ENCODE measurements around the gene FADS2.

FADS2 gene

GRCh38 chr11:61795876-61796526 is 32.1 kb upstream of the FADS2 start:
- Histone ChIP-seq H3K27me3 (ENCODE audit: low read depth, low read length) (no peaks in the 10 kb centered on the region), H3K4me3 (ENCODE audit: low read length) (no peak overlapping the region), H2AFZ (ENCODE audit: low read depth, low read length) (no peak overlapping the region), H4K20me1 (ENCODE audit: insufficient read depth, low read length) (peaks cover 14% of the 10 kb centered on the region; the same call in 1 of the 2 replicates), H3K9ac (ENCODE audit: low read length) (no peak overlapping the region), H3K4me1 (ENCODE audit: low read length) (peaks cover 41% of the 10 kb centered on the region), H3K27ac (ENCODE audit: low read length) (no peak overlapping the region), H3K79me2 (ENCODE audit: low read length) (peaks cover 99% of the 10 kb centered on the region), H3K4me2 (ENCODE audit: low read length) (no peak overlapping the region), H3K9me3 (ENCODE audit: insufficient read depth, low read length) (no peaks in the 10 kb centered on the region), H3K36me3 (replicated peaks; ENCODE audit: low read depth, low read length) (peaks cover 50% of the 10 kb centered on the region)
- no peak for TF ChIP-seq EZH2phosphoT487 (IDR thresholded peaks at IDR 0.05; ENCODE audit: low read depth)
- TF ChIP-seq, protein P1, sequence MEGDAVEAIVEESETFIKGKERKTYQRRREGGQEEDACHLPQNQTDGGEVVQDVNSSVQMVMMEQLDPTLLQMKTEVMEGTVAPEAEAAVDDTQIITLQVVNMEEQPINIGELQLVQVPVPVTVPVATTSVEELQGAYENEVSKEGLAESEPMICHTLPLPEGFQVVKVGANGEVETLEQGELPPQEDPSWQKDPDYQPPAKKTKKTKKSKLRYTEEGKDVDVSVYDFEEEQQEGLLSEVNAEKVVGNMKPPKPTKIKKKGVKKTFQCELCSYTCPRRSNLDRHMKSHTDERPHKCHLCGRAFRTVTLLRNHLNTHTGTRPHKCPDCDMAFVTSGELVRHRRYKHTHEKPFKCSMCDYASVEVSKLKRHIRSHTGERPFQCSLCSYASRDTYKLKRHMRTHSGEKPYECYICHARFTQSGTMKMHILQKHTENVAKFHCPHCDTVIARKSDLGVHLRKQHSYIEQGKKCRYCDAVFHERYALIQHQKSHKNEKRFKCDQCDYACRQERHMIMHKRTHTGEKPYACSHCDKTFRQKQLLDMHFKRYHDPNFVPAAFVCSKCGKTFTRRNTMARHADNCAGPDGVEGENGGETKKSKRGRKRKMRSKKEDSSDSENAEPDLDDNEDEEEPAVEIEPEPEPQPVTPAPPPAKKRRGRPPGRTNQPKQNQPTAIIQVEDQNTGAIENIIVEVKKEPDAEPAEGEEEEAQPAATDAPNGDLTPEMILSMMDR (IDR thresholded peaks at IDR 0.05; ENCODE audit: low read depth, low read length) = no peak

- Histone ChIP-seq H3K4me2 (ENCODE audit: low read length) (no peak overlapping the region), H3K36me3 (replicated peaks; ENCODE audit: low read depth, low read length) (peaks cover 62% of the 10 kb centered on the region), H2AFZ (ENCODE audit: low read depth, low read length) (no peak overlapping the region), H3K9ac (ENCODE audit: low read length) (no peak overlapping the region), H3K27me3 (ENCODE audit: low read depth, low read length) (no peaks in the 10 kb centered on the region), H4K20me1 (ENCODE audit: insufficient read depth, low read length) (peaks cover 14% of the 10 kb centered on the region; the same call in 1 of the 2 replicates), H3K4me1 (ENCODE audit: low read length) (peaks cover 35% of the 10 kb centered on the region), H3K4me3 (ENCODE audit: low read length) (no peak overlapping the region), H3K9me3 (ENCODE audit: insufficient read depth, low read length) (no peaks in the 10 kb centered on the region), H3K27ac (ENCODE audit: low read length) (no peak overlapping the region), H3K79me2 (ENCODE audit: low read length) (peaks cover 96% of the 10 kb centered on the region)
- no peak for TF ChIP-seq EZH2phosphoT487 (IDR thresholded peaks at IDR 0.05; ENCODE audit: low read depth)
- TF ChIP-seq, protein P1 (IDR thresholded peaks at IDR 0.05; ENCODE audit: low read depth, low read length) = peak; percentile 97
Measured at GRCh38 chr11:61797263-61797944, 30.7 kb upstream of the FADS2 start.

GRCh38 chr11:61799665-61800284 is 28.3 kb upstream of the FADS2 start:
- no peak overlapping the region for H2AFZ ChIP-seq (ENCODE audit: low read depth, low read length)
- H3K9ac ChIP-seq (ENCODE audit: low read length) = no peak overlapping the region
- peak overlapping the region; percentile 5; the same call in 1 of the 2 replicates for H3K4me2 ChIP-seq (ENCODE audit: low read length)
- peaks cover 18% of the 10 kb centered on the region; the same call in 1 of the 2 replicates for H4K20me1 ChIP-seq (ENCODE audit: insufficient read depth, low read length)
- no peaks in the 10 kb centered on the region for H3K9me3 ChIP-seq (ENCODE audit: insufficient read depth, low read length)
- H3K36me3 ChIP-seq (replicated peaks; ENCODE audit: low read depth, low read length) = peaks cover 79% of the 10 kb centered on the region
- peaks cover 81% of the 10 kb centered on the region for H3K79me2 ChIP-seq (ENCODE audit: low read length)
- H3K4me1 ChIP-seq (ENCODE audit: low read length) = peaks cover 25% of the 10 kb centered on the region
- no peaks in the 10 kb centered on the region for H3K27me3 ChIP-seq (ENCODE audit: low read depth, low read length)
- H3K4me3 ChIP-seq (ENCODE audit: low read length) = no peak overlapping the region; the same call in 1 of the 2 replicates
- H3K27ac ChIP-seq (ENCODE audit: low read length) = peak overlapping the region; percentile 43
- TF ChIP-seq EZH2phosphoT487 (IDR thresholded peaks at IDR 0.05; ENCODE audit: low read depth) = no peak
- TF ChIP-seq, protein P1 (IDR thresholded peaks at IDR 0.05; ENCODE audit: low read depth, low read length) = no peak

Data from OCI-LY3 (cell line).